ENCODE data around the gene SIPA1L2. TPM values are rescaled to one million over a fixed set of nuclear protein-coding genes. Genes with fewer than 3 reads are reported as not detected.

SIPA1L2 gene
- total and polyA plus RNA-seq, 2 of the 4 experiments (the other 2 are of a cell fraction) = 7.1 to 13.4 TPM

DNA sequence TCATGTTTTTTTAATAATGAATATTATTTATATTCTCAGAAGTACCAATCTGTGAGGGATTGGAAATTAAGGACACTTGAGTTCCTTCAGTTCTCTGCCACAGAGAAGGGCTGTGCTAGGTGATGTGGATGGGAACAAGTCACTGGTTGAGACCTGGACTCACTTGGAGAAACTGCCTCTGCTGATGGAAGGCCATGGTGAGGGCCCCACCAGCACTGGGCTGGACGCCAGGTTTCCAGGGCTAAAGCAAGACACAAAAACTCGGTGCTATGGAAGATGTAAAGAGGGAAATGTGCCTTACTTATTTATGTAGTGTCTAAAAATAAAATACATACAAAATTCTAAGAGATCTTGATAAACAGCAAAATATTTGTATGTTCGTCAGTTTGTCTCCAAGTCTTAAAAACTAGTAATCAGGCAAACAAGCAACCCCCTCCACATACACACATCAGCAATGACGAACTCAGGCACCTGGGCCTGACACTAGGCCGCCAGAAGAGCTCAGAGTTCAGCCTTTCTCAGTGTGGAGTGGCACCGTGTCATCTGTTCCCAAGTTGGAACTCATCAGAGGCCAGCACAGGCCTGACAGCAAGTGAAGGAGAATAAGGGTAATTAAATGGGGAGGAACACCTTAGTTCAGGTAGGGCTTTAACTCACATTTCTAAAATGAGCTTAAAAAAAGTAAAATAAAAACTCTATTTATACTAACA lies 19.6 kb downstream of the SIPA1L2 start:
- DNase-seq = no peak
- Histone ChIP-seq H2BK120ac (ENCODE audit: low read depth, low read length) (no peak overlapping the region), H3K4me2 (ENCODE audit: low read depth, low read length) (no peak overlapping the region), H3K27ac (ENCODE audit: insufficient read depth, low read length) (no peak overlapping the region), H2BK20ac (ENCODE audit: low read depth, low read length) (no peak overlapping the region), H3K9ac (ENCODE audit: low read depth, low read length) (no peak overlapping the region), H3K79me1 (ENCODE audit: low read depth in 1 of 2, low read length in 2 of 2) (peaks cover 4 to 18% of the 10 kb centered on the region in 2 experiments; a peak in 3 of 4 replicates), H4K8ac (ENCODE audit: low read depth in 2 of 2, low read length in 2 of 2) (no peak overlapping the region), H3K4ac (ENCODE audit: low read depth, low read length) (peak overlapping the region; percentile 40), H2AK5ac (ENCODE audit: low read depth, low read length) (no peak overlapping the region), H4K5ac (ENCODE audit: low read depth, low read length) (no peak overlapping the region), H3K27me3 (ENCODE audit: control insufficient read depth, insufficient read depth, low read length) (no peaks in the 10 kb centered on the region), H3K36me3 (ENCODE audit: control insufficient read depth, insufficient read depth, low read length) (no peaks in the 10 kb centered on the region), H2AFZ (replicated peaks; ENCODE audit: low read length, poor library complexity) (no peak overlapping the region), H3K56ac (ENCODE audit: extremely low read depth, insufficient read depth, low read length) (no peak overlapping the region), H3K9me1 (ENCODE audit: insufficient read depth, low read length) (peaks cover 9% of the 10 kb centered on the region), H3K9me3 (ENCODE audit: control insufficient read depth, insufficient read depth, low read length) (no peaks in the 10 kb centered on the region), H2AK9ac (replicated peaks; ENCODE audit: low read depth, low read length, poor library complexity) (no peak overlapping the region), H3K23ac (ENCODE audit: low read depth, low read length) (no peak overlapping the region), H3K14ac (replicated peaks; ENCODE audit: low read depth, low read length) (no peak overlapping the region), H2BK15ac (ENCODE audit: low read depth, low read length) (no peak overlapping the region), H3K4me1 (ENCODE audit: control insufficient read depth, insufficient read depth, low read length) (peaks cover 13% of the 10 kb centered on the region), H2BK5ac (ENCODE audit: low read depth, low read length, poor library complexity, severe bottlenecking) (no peak overlapping the region), H4K20me1 (ENCODE audit: insufficient read depth, low read length) (peaks cover 11% of the 10 kb centered on the region; the same call in 1 of the 2 replicates), H4K91ac (ENCODE audit: insufficient read depth, low read depth, low read length) (no peak overlapping the region), H3K4me3 (ENCODE audit: insufficient read depth, low read depth, low read length) (no peak overlapping the region), H3K18ac (ENCODE audit: low read depth, low read length) (no peak overlapping the region)
- ATAC-seq (ENCODE audit: low read depth) = no peak
- intact Hi-C loops (cut with micrococcal nuclease) = loop anchor here (5.0 kb wide), 2 partner anchors 93 to 133 kb away; no protein-coding TSS in a partner anchor
- ChIA-PET POLR2A (ENCODE audit: unreplicated experiment) (no interaction called here), CTCF (no interaction called here)
- WGBS, 2 experiments (ENCODE audit: extremely low coverage in 2 of 2, insufficient read length in 1 of 2) = no CpG with 5 or more reads among the region's 6 CpGs
- no TSS peak for BruUV-seq (replicated peaks)
- no peak for TF ChIP-seq RCOR1 (IDR thresholded peaks at IDR 0.05; ENCODE audit: insufficient replicate concordance, low read length)
- dilution Hi-C loops (cut with HindIII; ENCODE audit: low sequenced_read_pairs, unreplicated experiment) = no loop called here
- in situ Hi-C loops (cut with MboI; ENCODE audit: low sequenced_read_pairs) = loop anchor here (10.0 kb wide), 1 partner anchor 596 kb away; no protein-coding TSS in a partner anchor

Data from IMR-90 (cell line).